DND-41 (cell line): ENCODE results near the gene LRRC8A.

Experiments
- CTCF ChIP-seq: IDR thresholded peaks from 2 replicates; pipeline ENCODE4 v1.5.1; 2012; ENCODE audit warnings: borderline replicate concordance, low read length, moderate library complexity, mild to moderate bottlenecking; ENCODE audit not compliant: poor library complexity, severe bottlenecking; ENCODE audit errors: extremely low read depth
- EZH2 ChIP-seq: IDR thresholded peaks from 3 replicates; pipeline ENCODE4 v1.6.1; 2012; ENCODE audit warnings: borderline replicate concordance, low read depth, mild to moderate bottlenecking, moderate library complexity, low read length, inconsistent platforms; ENCODE audit not compliant: severe bottlenecking

DNA sequence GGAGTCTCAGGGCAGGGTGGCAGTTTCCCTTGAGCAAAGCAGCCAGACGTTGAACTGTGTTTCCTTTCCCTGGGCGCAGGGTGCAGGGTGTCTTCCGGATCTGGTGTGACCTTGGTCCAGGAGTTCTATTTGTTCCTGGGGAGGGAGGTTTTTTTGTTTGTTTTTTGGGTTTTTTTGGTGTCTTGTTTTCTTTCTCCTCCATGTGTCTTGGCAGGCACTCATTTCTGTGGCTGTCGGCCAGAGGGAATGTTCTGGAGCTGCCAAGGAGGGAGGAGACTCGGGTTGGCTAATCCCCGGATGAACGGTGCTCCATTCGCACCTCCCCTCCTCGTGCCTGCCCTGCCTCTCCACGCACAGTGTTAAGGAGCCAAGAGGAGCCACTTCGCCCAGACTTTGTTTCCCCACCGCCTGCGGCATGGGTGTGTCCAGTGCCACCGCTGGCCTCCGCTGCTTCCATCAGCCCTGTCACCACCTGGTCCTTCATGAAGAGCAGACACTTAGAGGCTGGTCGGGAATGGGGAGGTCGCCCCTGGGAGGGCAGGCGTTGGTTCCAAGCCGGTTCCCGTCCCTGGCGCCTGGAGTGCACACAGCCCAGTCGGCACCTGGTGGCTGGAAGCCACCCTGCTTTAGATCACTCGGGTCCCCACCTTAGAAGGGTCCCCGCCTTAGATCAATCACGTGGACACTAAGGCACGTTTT is 35.4 kb downstream of the LRRC8A start:
- no peak for TF ChIP-seq CTCF
- TF ChIP-seq EZH2 = no peak
